Nephron (organoid): ENCODE data around the gene ZNF827.
A peak's percentile ranks its signal among the peaks of the same experiment; 100 is the strongest.

Experiments
- H3K27ac Mint-ChIP-seq, 3 experiments: 2 replicates each; pipeline ENCODE4 v1.8.0; 2020; ENCODE audit warnings: mixed read lengths in 3 of 3, mild to moderate bottlenecking in 2 of 3, moderate library complexity in 1 of 3
- H3K27me3 Mint-ChIP-seq: 2 replicates; pipeline ENCODE4 v1.8.0; 2021; ENCODE audit warnings: low read depth, mild to moderate bottlenecking, moderate library complexity, mixed read lengths
- H3K36me3 Mint-ChIP-seq: 2 replicates; pipeline ENCODE4 v1.8.0; 2020; ENCODE audit warnings: low read depth, mixed read lengths
- H3K4me1 Mint-ChIP-seq: 2 replicates; pipeline ENCODE4 v1.8.0; 2020; ENCODE audit warnings: mixed read lengths
- H3K4me3 Mint-ChIP-seq, 3 experiments: 2 replicates each; pipeline ENCODE4 v1.8.0; 2020; ENCODE audit warnings: mild to moderate bottlenecking in 3 of 3, mixed read lengths in 3 of 3, moderate library complexity in 2 of 3
- H3K9me3 Mint-ChIP-seq: 2 replicates; pipeline ENCODE4 v1.8.0; 2020; ENCODE audit warnings: mixed read lengths
- TF ChIP-seq, protein P1 (sequence below), 3 experiments: fragments of 200-600 bp; sonication (generic); IDR thresholded peaks; one replicate each; pipeline ENCODE4 v1.5.0; 2021; ENCODE audit warnings: antibody characterized with exemption in 3 of 3; ENCODE audit not compliant: unreplicated experiment in 3 of 3

Gene ZNF827

DNA sequence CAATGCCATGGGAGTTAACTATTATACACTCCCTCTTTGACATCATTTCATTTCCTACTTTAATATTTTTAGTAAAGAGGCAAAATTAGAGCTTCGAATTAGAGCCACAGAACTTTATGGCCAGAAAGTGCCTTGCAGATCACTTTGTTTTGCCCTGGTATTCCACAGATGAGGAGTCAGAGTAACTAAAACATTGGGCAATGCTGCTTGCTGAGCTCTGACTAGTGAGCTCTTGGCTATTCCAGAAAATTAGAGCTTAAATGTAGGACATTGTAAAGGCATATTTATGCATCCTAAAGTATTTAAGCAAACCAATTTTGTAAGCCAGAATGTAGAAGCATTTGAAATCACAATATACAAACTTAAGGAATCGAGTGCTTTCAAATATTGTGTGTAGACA, 6.3 kb upstream of the ZNF827 start:
- Mint-ChIP-seq H3K27me3 (no peaks in the 10 kb centered on the region), H3K27ac (no peak overlapping the region), H3K9me3 (no peaks in the 10 kb centered on the region), H3K4me3 (no peak overlapping the region), H3K4me1 (peaks cover 10% of the 10 kb centered on the region), H3K36me3 (no peaks in the 10 kb centered on the region)
- TF ChIP-seq, protein P1, sequence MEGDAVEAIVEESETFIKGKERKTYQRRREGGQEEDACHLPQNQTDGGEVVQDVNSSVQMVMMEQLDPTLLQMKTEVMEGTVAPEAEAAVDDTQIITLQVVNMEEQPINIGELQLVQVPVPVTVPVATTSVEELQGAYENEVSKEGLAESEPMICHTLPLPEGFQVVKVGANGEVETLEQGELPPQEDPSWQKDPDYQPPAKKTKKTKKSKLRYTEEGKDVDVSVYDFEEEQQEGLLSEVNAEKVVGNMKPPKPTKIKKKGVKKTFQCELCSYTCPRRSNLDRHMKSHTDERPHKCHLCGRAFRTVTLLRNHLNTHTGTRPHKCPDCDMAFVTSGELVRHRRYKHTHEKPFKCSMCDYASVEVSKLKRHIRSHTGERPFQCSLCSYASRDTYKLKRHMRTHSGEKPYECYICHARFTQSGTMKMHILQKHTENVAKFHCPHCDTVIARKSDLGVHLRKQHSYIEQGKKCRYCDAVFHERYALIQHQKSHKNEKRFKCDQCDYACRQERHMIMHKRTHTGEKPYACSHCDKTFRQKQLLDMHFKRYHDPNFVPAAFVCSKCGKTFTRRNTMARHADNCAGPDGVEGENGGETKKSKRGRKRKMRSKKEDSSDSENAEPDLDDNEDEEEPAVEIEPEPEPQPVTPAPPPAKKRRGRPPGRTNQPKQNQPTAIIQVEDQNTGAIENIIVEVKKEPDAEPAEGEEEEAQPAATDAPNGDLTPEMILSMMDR (IDR thresholded peaks at IDR 0.05; ENCODE audit: unreplicated experiment in 3 of 3) = no peak

DNA sequence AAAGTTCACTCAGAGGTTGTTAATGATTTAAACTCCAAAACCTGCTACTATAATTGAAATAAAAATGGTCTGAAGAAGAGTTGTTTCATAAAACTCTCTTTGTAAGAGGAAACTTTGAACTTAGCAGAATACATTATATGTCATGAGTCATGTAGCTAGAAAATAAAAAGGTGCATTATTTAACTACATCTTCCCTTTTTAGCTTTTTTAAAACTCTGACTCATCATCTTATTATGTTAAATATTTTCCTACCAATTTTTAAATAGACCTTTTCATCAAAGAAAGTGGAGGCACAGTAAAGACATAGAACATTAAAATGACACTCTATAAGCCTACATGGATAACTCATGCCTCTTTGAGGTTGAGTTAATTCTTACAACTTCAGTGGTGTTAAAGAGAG, 1.2 kb upstream of the ZNF827 start:
- Mint-ChIP-seq H3K27ac (peak overlapping the region; percentile 93 to 97 (median 94)), H3K27me3 (no peaks in the 10 kb centered on the region), H3K4me1 (peaks cover 25% of the 10 kb centered on the region), H3K9me3 (no peaks in the 10 kb centered on the region), H3K4me3 (peak overlapping the region; percentile 86 to 92 (median 91)), H3K36me3 (no peaks in the 10 kb centered on the region)
- TF ChIP-seq, protein P1 (IDR thresholded peaks at IDR 0.05; ENCODE audit: unreplicated experiment in 3 of 3) = no peak

DNA sequence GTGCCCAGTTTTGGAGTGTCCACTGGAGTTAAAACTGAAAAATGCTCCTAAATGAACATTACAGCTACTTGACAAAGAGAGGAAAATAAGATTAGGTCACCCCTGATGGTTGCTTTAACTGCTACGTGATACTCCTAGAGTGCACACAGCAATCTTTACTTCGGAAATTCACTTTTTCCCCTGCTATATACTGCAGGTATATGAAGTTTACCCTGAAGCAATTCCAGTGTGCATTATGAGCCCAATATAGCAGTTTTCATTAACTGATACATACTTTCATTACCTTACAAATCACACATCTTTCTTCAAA, 773 bp upstream of the ZNF827 start:
- H3K4me1 Mint-ChIP-seq = peaks cover 30% of the 10 kb centered on the region
- TF ChIP-seq, protein P1 (IDR thresholded peaks at IDR 0.05; ENCODE audit: unreplicated experiment in 3 of 3) = no peak
- peak overlapping the region; percentile 86 to 92 (median 91) for H3K4me3 Mint-ChIP-seq
- no peaks in the 10 kb centered on the region for H3K27me3 Mint-ChIP-seq
- no peaks in the 10 kb centered on the region for H3K36me3 Mint-ChIP-seq
- peak overlapping the region; percentile 93 to 97 (median 94) for H3K27ac Mint-ChIP-seq
- H3K9me3 Mint-ChIP-seq = no peaks in the 10 kb centered on the region

DNA sequence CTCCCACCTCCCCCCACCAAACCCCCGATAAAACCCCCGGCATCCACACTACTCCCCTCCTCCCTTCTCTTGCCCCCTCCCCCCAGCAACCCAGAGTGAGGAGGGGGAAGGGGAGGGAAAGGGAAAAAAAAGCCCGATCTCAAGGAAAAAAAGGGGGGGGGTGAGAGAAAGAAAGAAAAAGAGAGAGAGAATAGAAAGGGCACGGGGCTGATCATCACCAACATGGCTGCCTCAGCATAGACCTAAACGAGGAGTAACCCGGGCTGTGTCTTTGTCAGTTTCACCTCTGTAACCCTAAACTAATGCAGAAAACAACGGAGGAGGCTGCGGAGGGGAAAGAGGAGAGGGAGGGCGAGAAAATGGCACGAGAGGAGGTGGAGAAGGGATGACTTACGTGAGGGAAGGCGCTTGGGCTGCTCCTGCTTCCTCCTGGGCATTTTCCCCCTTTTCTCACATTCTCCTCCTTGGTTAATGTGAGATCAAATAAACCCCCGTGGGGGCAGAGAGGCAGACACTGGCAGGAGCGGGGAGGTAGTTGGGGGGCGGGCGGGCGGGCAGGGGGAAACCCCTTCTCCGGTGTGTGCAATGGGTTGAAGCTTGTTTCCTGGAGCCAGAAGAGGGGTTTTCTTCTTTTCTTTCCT, 532 bp downstream of the ZNF827 start:
- Mint-ChIP-seq H3K27me3 (no peaks in the 10 kb centered on the region), H3K4me1 (peaks cover 40% of the 10 kb centered on the region), H3K27ac (peak overlapping the region; percentile 93 to 97 (median 94)), H3K9me3 (no peaks in the 10 kb centered on the region), H3K4me3 (peak overlapping the region; percentile 86 to 92 (median 91)), H3K36me3 (peaks cover 4% of the 10 kb centered on the region)
- TF ChIP-seq, protein P1 (IDR thresholded peaks at IDR 0.05; ENCODE audit: unreplicated experiment in 3 of 3) = no peak

DNA sequence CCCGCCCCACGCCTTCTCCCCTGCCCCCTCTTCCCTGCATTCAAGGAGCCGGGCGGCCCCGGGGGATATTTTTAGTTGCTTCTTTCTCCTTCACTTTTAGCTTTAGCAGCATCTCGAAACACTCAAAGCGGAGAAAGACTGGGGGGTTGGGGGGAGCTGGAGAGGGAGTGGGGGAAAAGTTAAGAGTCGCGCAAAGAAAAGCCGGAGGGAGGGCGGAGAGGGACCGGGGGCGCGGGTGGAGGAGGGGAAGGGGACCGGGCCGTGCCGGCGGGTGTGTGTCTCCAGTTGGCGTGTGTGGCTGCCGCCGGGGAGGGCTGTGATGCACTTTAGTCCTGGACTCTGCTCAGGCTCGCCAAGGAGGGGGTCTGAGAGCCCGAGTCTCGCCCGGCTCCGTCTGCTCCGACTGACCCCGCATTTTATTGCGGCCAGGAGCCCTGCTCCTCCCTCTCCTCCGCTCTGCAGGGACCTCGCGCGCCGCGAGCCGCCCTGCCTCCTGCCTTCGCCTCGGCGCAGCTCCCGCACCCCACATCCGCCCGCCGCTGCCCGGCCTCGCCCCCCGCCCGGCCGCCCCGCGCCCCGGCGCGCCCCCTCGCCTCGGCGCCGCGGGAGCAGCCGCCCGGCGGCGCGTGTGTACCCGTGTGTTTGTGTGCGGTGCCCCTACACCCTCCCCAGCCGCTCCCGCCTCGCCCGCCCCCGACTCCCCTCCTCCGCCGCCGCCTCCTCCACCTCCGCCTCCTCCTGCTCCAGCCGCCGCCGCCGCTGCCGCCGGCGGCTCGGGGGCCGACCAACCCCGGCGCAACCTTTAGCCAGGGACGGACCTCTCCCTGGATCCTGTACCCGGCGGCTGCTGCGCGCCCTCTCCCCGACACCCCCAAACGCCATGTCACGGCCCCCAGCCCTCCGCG, 1.4 kb downstream of the ZNF827 start:
- Mint-ChIP-seq H3K27ac (peak overlapping the region; percentile 97 to 100 (median 100)), H3K4me3 (peak overlapping the region; percentile 86 to 95 (median 93)), H3K4me1 (peaks cover 46% of the 10 kb centered on the region), H3K9me3 (no peaks in the 10 kb centered on the region), H3K36me3 (peaks cover 8% of the 10 kb centered on the region), H3K27me3 (no peaks in the 10 kb centered on the region)
- TF ChIP-seq, protein P1 (IDR thresholded peaks at IDR 0.05; ENCODE audit: unreplicated experiment in 3 of 3) = no peak
